Activated CD4-positive, CD25-positive, alpha-beta regulatory T cell treated with anti-CD3 and anti-CD28 coated beads, Interleukin-2, amount 50 U/mL, for 24 hours (primary cell): ENCODE measurements around the gene AMFR.

ENCODE experiments used
- ATAC-seq, 2 donors: fragments of 150-1000 bp; cut with Tn5 transposase; one replicate each; pipeline ENCODE4 v1.10.0; 2021; ENCODE audit warnings: mild to moderate bottlenecking in 1 of 2, moderate library complexity in 1 of 2

The AMFR gene

GRCh38 chr16:56345406-56346050 is 79.8 kb downstream of the AMFR start:
- no peak for ATAC-seq

- ATAC-seq, result no peak
These were observed 80.6 kb downstream of the AMFR start for GRCh38 chr16:56344518-56345405.

GRCh38 chr16:56343661-56344517 is 81.5 kb downstream of the AMFR start:
- no peak for ATAC-seq

GRCh38 chr16:56341656-56342399 is 83.5 kb downstream of the AMFR start:
- no peak for ATAC-seq

- ATAC-seq, result no peak
These were observed 84.4 kb downstream of the AMFR start for GRCh38 chr16:56340864-56341365.

- ATAC-seq, result no peak
These were observed 84.9 kb downstream of the AMFR start for GRCh38 chr16:56340416-56340815.

GRCh38 chr16:56339431-56340195 is 85.7 kb downstream of the AMFR start:
- ATAC-seq, result no peak

GRCh38 chr16:56338566-56339318 is 86.6 kb downstream of the AMFR start:
- no peak for ATAC-seq

GRCh38 chr16:56337858-56338325 is 87.5 kb downstream of the AMFR start:
- no peak for ATAC-seq

- ATAC-seq, result no peak
These were observed 88.1 kb downstream of the AMFR start for GRCh38 chr16:56337131-56337857.

GRCh38 chr16:56336711-56337110 is 88.6 kb downstream of the AMFR start:
- ATAC-seq, result no peak

GRCh38 chr16:56336071-56336688 is 89.2 kb downstream of the AMFR start:
- ATAC-seq, result no peak

- no peak for ATAC-seq
These were observed 90.6 kb downstream of the AMFR start for GRCh38 chr16:56334761-56335160.

GRCh38 chr16:56332464-56333079 is 92.8 kb downstream of the AMFR start:
- ATAC-seq, result no peak

- no peak for ATAC-seq
These were observed 93.4 kb downstream of the AMFR start for GRCh38 chr16:56331915-56332314.

GRCh38 chr16:56331399-56331798 is 93.9 kb downstream of the AMFR start:
- no peak for ATAC-seq

GRCh38 chr16:56330476-56330875 is 94.9 kb downstream of the AMFR start:
- ATAC-seq, result no peak

GRCh38 chr16:56329887-56330286 is 95.5 kb downstream of the AMFR start:
- no peak for ATAC-seq
